Type B pancreatic cell (in vitro differentiated cells): Measurements from ENCODE around the gene IL24. TPM values are rescaled to one million over a fixed set of nuclear protein-coding genes. Genes with fewer than 3 reads are reported as not detected.

Experiments used
- DNase-seq: peaks from one replicate; pipeline ENCODE4 v3.0.0; 2021; ENCODE audit warnings: mixed read lengths; ENCODE audit not compliant: unreplicated experiment; ENCODE audit errors: extremely low spot score
- H3K27ac Mint-ChIP-seq: 2 replicates; pipeline ENCODE4 v1.8.0; 2021; ENCODE audit warnings: mild to moderate bottlenecking, mixed read lengths
- H3K27me3 Mint-ChIP-seq: 2 replicates; pipeline ENCODE4 v1.8.0; 2021; ENCODE audit warnings: mixed read lengths
- H3K36me3 Mint-ChIP-seq: 2 replicates; pipeline ENCODE4 v1.8.0; 2021; ENCODE audit warnings: mixed read lengths
- H3K4me1 Mint-ChIP-seq: one replicate; pipeline ENCODE4 v1.8.0; 2021; ENCODE audit warnings: mixed read lengths; ENCODE audit not compliant: unreplicated experiment
- H3K4me3 Mint-ChIP-seq: 2 replicates; pipeline ENCODE4 v1.8.0; 2021; ENCODE audit warnings: mild to moderate bottlenecking, mixed read lengths
- H3K9me3 Mint-ChIP-seq: 2 replicates; pipeline ENCODE4 v1.8.0; 2021; ENCODE audit warnings: mixed read lengths
- CTCF ChIP-seq: fragments of 200-600 bp; sonication (generic); conservative IDR thresholded peaks from 2 replicates; pipeline ENCODE4 v1.5.0; 2021; ENCODE audit warnings: antibody characterized with exemption, mild to moderate bottlenecking
- total RNA-seq: library from RNA; stranded (reverse); gene quantifications from 2 replicates; pipeline ENCODE4 v1.2.1, GENCODE V29; 2021; ENCODE audit warnings: low replicate concordance

The IL24 gene
- total RNA-seq, 1 donor from 2014 or later: not detected

- Mint-ChIP-seq H3K4me3 (peak overlapping the region; percentile 63), H3K9me3 (peaks cover 3% of the 10 kb centered on the region), H3K27ac (no peak overlapping the region), H3K36me3 (no peaks in the 10 kb centered on the region), H3K27me3 (peaks cover 78% of the 10 kb centered on the region), H3K4me1 (peaks cover 4% of the 10 kb centered on the region)
- no peak for DNase-seq
- no peak for TF ChIP-seq CTCF
Measured at GRCh38 chr1:206909883-206910318, 12.7 kb downstream of the IL24 start.

GRCh38 chr1:206911064-206911663, 13.9 kb downstream of the IL24 start:
- peak overlapping the region; percentile 58 for H3K4me3 Mint-ChIP-seq
- H3K27ac Mint-ChIP-seq: no peak overlapping the region

GRCh38 chr1:206912445-206913095, 15.3 kb downstream of the IL24 start:
- no peak overlapping the region for H3K4me3 Mint-ChIP-seq
- H3K9me3 Mint-ChIP-seq: peaks cover 3% of the 10 kb centered on the region
- no peaks in the 10 kb centered on the region for H3K36me3 Mint-ChIP-seq
- peaks cover 4% of the 10 kb centered on the region for H3K4me1 Mint-ChIP-seq
- peak; percentile 90 for TF ChIP-seq CTCF
- H3K27me3 Mint-ChIP-seq: peaks cover 78% of the 10 kb centered on the region
- DNase-seq: no peak
- H3K27ac Mint-ChIP-seq: no peak overlapping the region

More at GRCh38 chr1:206911064-206911663, 13.9 kb downstream of the IL24 start:
- H3K9me3 Mint-ChIP-seq: peaks cover 3% of the 10 kb centered on the region
- H3K4me1 Mint-ChIP-seq: peaks cover 4% of the 10 kb centered on the region
- peaks cover 77% of the 10 kb centered on the region for H3K27me3 Mint-ChIP-seq
- H3K36me3 Mint-ChIP-seq: no peaks in the 10 kb centered on the region
- peak; percentile 90 for TF ChIP-seq CTCF
- DNase-seq: no peak

- Mint-ChIP-seq H3K4me3 (no peak overlapping the region), H3K27ac (no peak overlapping the region), H3K4me1 (peaks cover 1% of the 10 kb centered on the region), H3K27me3 (peaks cover 73% of the 10 kb centered on the region), H3K36me3 (no peaks in the 10 kb centered on the region), H3K9me3 (peaks cover 1% of the 10 kb centered on the region)
- DNase-seq: no peak
- TF ChIP-seq CTCF: no peak
Measured at GRCh38 chr1:206913766-206914537, 16.7 kb downstream of the IL24 start.

GRCh38 chr1:206915030-206915735, 17.9 kb downstream of the IL24 start:
- TF ChIP-seq CTCF: no peak
- no peaks in the 10 kb centered on the region for H3K36me3 Mint-ChIP-seq
- H3K27ac Mint-ChIP-seq: no peak overlapping the region
- no peaks in the 10 kb centered on the region for H3K4me1 Mint-ChIP-seq
- no peak overlapping the region for H3K4me3 Mint-ChIP-seq
- peaks cover 67% of the 10 kb centered on the region for H3K27me3 Mint-ChIP-seq
- no peaks in the 10 kb centered on the region for H3K9me3 Mint-ChIP-seq
- no peak for DNase-seq
